HG03045 (cell line): Measurements from ENCODE around the gene SIAE.

Source experiments
- ATAC-seq: cut with Tn5 transposase; IDR thresholded peaks from one replicate; pipeline ENCODE4 v1.9.1; 2021; ENCODE audit warnings: mild to moderate bottlenecking, moderate library complexity; ENCODE audit not compliant: unreplicated experiment

Gene SIAE

DNA sequence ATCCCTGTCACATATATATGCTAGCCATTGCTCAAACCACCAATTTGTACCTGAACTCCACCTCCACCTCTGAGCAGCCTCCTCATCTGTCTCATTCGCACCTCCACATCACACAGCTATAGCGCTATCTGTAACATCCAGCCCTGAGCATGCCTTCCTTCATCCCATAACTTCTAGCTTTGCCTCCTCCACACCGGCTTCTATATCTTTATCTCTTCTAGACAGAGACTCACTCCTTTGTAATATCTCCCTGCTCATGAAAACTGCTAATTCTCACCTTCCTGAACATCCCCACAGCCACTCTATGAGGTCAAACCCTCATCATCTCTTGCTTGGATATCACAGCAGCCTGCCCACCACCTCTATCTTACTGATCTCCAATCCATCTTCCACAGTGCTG is 5.9 kb downstream of the SIAE start:
- no peak for ATAC-seq

- no peak for ATAC-seq
Observed at GRCh38 chr11:124663861-124664260, 9.7 kb downstream of the SIAE start.

DNA sequence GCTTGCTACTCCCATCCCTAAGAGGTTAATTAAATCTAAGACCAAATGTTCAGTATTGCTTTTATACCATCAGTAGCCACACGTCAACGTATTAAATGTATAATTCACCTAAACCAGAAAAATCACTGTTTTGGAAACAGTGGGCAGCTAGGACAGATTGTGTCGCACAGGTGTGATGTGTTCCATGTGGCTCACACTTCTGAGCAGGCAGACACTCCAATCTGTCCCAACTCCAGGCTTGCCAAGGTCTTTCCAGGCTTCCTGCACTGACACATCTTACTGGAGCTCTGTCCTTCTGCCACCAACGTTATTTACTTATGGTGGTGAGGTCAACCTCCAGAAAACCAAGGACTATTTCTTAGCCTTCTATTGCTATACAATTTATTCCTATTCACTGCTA is 11.4 kb downstream of the SIAE start:
- no peak for ATAC-seq

DNA sequence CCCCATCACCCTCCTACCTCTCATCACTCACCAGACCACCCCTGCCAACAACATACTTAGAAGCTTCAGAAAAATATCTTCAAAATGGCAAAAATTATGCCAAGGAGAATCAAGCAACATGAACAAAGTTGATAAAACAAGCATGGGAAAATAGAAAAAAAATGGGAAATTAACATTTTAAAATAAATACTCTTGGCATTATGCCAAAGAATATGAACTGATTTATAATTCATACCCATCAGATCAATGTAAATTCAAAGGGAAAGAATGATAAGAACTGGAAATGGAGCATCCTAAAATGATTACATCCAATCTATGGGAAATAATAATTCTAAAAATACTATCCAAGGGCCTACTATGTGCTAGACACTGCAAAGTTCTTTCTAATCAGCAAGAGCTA is 12.0 kb downstream of the SIAE start:
- no peak for ATAC-seq

- no peak for ATAC-seq
Observed at GRCh38 chr11:124658986-124659385, 14.6 kb downstream of the SIAE start.

- no peak for ATAC-seq
Observed at GRCh38 chr11:124658501-124658900, 15.0 kb downstream of the SIAE start.

GRCh38 chr11:124657904-124658303 is 15.6 kb downstream of the SIAE start:
- no peak for ATAC-seq

- ATAC-seq: no peak
Observed at GRCh38 chr11:124656774-124657630, 16.5 kb downstream of the SIAE start.

DNA sequence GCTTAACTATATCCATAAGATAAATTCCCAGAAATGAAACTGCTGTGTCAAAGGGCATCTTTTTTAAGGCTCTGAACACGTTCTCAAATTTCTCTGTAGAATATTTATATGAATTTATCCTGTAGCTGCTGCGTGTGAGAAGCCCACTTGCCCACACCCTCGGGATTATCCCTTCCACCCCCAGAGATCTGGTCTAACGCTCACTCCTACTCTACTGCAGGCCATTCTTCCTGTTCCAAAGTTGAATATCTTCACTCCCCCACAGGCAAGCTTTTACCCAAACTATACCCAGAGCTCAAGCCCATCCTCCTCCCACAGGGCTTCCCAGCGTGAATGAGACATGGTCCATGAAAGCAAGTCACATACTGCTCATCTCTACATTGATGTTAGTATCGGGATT is 24.9 kb downstream of the SIAE start:
- ATAC-seq: no peak

DNA sequence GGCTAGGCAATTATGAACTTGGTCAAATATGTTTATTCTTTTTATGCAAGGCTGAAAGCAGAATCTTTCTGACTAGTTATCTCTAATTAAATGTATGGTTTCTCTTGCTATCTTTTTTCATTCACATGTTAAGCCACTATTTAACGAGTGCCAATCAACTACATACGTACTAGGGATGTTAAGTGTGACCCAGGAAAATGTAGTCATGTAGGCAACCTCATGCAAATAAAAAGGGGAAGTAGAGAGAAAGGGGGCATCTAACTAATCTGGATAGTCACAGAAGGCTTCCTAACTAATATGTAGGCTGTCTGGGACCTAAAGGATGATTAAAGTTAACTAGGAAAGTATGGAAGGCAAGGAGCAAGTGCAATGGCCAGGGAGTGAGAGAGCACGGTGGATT is 27.4 kb downstream of the SIAE start:
- no peak for ATAC-seq

DNA sequence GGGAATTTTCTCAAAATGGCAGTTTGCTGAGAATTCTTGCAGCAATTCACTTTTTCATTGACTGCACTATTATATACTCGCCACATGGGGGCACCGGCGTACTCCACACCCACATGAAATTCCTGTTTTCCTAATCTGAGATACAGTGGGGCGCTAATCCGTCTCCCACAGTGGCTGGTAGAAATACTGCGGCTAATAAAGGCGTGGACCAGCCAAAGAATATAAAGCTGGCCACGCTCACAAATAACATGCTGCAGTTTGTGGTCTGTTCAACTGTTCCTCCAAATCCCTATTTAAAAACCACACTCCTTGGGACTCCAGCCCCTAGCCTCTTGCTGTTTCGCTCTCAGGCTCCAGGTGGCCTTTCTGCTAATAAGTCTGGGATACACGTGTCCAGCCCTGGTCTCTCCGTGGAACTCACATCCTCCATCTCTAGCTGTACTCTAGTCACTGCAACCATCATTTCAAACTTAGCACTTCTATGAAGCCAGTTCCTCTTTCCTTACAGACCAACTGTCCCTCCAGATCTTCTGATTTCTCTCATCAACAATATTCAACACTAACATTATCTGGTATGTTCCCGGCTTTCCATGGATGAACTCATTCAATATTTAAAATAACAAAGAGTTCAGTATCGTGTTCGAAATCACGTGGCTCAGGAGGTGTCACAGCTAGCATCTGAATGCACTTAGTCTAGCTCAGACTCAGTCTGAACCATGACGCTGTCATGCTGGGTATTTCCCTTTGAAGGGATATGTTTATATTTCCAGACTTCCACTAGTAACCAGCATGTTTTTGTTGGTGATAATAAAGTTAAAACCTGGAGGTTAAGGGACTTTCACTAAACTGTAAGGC is 28.9 kb downstream of the SIAE start:
- ATAC-seq: no peak

GRCh38 chr11:124643605-124644425 is 29.7 kb downstream of the SIAE start:
- no peak for ATAC-seq

DNA sequence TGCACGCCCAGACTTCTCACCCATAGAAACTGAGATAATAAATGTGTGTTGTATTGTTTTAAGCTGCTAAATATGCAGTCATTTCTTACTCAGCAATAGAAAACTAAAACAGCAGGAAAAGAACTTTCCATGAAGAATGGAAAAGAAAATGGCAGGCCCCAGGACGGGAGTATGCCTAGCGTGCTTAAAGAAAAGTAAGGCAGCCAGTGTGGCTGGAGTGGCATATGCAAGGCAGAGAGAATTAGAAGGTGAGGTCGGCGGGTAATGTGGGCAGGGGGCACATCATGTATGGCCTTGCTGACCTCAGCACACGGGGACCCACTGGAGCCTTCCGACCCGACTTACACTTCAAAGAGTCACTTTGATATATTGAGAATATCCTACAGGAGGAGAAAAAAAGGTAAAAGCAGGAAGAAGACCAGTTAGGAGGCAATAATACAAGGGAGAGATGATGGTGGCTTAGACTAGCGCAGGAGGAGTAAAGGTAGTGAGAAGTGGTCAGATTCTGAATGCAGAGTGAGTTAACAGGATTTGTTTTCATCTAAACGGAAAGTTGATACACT is 30.4 kb downstream of the SIAE start:
- ATAC-seq: no peak

GRCh38 chr11:124642628-124643027 is 30.9 kb downstream of the SIAE start:
- no peak for ATAC-seq

DNA sequence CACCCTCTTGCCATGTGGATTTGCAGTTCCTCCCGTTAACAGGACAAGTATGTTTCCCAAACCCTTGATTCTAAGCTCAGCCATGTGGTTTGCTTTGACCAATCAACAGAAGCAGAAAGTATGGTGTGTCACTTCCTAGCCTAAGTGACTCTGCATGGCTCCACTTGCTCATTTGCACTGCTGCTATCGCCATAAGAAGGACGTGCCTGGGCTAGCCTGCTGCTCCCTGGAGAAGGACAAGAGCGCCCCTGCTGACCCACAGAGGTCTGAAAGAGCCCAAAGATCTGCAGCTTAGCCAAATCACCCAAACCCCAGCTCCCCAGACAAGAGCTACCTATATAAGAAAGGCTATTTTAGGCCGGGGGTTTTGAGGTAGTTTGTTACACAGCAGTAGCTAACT is 32.9 kb downstream of the SIAE start:
- no peak for ATAC-seq

DNA sequence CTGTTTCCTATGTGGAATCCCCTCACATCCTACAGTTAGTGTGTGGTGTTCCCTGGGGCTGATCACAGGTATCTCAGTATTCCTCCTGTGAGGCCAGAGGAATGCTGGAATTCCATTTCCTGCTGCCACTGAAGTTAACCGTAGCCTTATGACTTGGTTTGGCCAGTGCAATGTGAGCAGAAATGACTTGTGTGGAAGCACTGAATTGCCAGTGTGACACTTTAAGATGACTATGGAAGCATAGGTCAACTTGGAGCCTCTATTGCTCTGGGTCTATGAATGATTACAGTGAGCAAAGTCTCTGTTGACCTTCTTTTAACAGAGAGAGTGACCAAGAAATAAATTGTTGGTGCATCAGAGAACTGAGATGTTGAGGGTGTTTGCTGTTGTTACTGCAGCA is 34.4 kb downstream of the SIAE start:
- no peak for ATAC-seq

- no peak for ATAC-seq
Observed at GRCh38 chr11:124638500-124638899, 35.0 kb downstream of the SIAE start.

GRCh38 chr11:124635932-124636331 is 37.6 kb downstream of the SIAE start:
- ATAC-seq: no peak

- no peak for ATAC-seq
Observed at GRCh38 chr11:124633355-124633754, 40.2 kb downstream of the SIAE start.

- no peak for ATAC-seq
Observed at GRCh38 chr11:124629961-124630360, 43.6 kb downstream of the SIAE start.

- ATAC-seq: no peak
Observed at GRCh38 chr11:124627546-124627945, 46.0 kb downstream of the SIAE start.
